GM12878 (cell line): ENCODE results near the gene C9orf50. TPM values are rescaled to one million over a fixed set of nuclear protein-coding genes. Genes with fewer than 3 reads are reported as not detected.

Source experiments
- ATAC-seq: fragments of 200-7000 bp; cut with Tn5 transposase; 3 replicates; pipeline ENCODE4 v1.9.1; 2020; ENCODE audit warnings: mild to moderate bottlenecking, moderate library complexity
- BruUV-seq: library from RNA; stranded (reverse); fragments of 400-500 nt; replicated peaks from 2 replicates; lab custom pipeline; 2021; lab: Mats Ljungman, UMichigan
- CTCF ChIA-PET: fragments of 300-600 bp; sonication (Branson Sonifier 250); formaldehyde crosslinking; extraction: SDS; loops from one replicate; lab custom pipeline; 2021; ENCODE audit warnings: inconsistent platforms; lab: Yijun Ruan, JAX
- POLR2A ChIA-PET: fragments of 350-600 bp; formaldehyde crosslinking; extraction: SDS; loops from one replicate; lab custom pipeline; 2021; ENCODE audit warnings: inconsistent platforms; lab: Charles Lee
- RAD21 ChIA-PET: fragments of 300-600 bp; sonication (Branson Sonifier 250); formaldehyde crosslinking; loops from one replicate; lab custom pipeline; 2023; ENCODE audit warnings: antibody characterized with exemption; ENCODE audit not compliant: unreplicated experiment; lab: Charles Lee
- SMC1A ChIA-PET: fragments of 300-600 bp; sonication (Branson Sonifier 250); formaldehyde crosslinking; loops from one replicate; lab custom pipeline; 2023; ENCODE audit not compliant: unreplicated experiment, uncharacterized antibody; lab: Charles Lee
- DNase-seq: peaks from one replicate; pipeline ENCODE4 v3.0.0-alpha.2; 2011; ENCODE audit warnings: low read depth, low spot score
- FAIRE-seq: peaks from 3 replicates; lab custom pipeline; 2011; peaks lifted over from hg19 to GRCh38; lab: Jason Lieb, UNC
- H2AFZ ChIP-seq: 2 replicates; pipeline ENCODE4 v1.6.0; 2011; ENCODE audit warnings: low read depth, low read length, control low read depth; ENCODE audit not compliant: control insufficient read depth
- H3K27ac ChIP-seq: 2 replicates; pipeline ENCODE4 v1.5.1; 2011; ENCODE audit warnings: control low read depth; ENCODE audit not compliant: control insufficient read depth, insufficient read depth
- H3K27me3 ChIP-seq, 2 experiments: replicated peaks in 1 of 2; 2 replicates each; pipeline versions ENCODE4 v1.6.0 to v1.6.1; 2011; ENCODE audit warnings: low read length in 1 of 2; ENCODE audit not compliant: control insufficient read depth in 2 of 2, insufficient read depth in 2 of 2
- H3K36me3 ChIP-seq, 2 experiments: 2 replicates each; pipeline ENCODE4 v1.5.1; 2011; ENCODE audit warnings: low read length in 1 of 2; ENCODE audit not compliant: control insufficient read depth in 2 of 2, insufficient read depth in 2 of 2
- H3K4me1 ChIP-seq: 2 replicates; pipeline ENCODE4 v1.6.1; 2011; ENCODE audit warnings: mild to moderate bottlenecking, low read length, moderate library complexity, mixed read lengths; ENCODE audit not compliant: control insufficient read depth, insufficient read depth
- H3K4me2 ChIP-seq: 2 replicates; pipeline ENCODE4 v1.6.0; 2011; ENCODE audit warnings: control low read depth; ENCODE audit not compliant: control insufficient read depth, insufficient read depth
- H3K4me3 ChIP-seq: fragments of 200-600 bp; sonication (generic); 2 replicates; pipeline ENCODE4 v1.5.1; 2016
- H3K79me2 ChIP-seq: 2 replicates; pipeline ENCODE4 v1.6.0; 2011; ENCODE audit warnings: low read length; ENCODE audit not compliant: control insufficient read depth, insufficient read depth
- H3K9ac ChIP-seq: 2 replicates; pipeline ENCODE4 v1.8.0; 2011; ENCODE audit warnings: low read length, control low read depth, mixed read lengths; ENCODE audit not compliant: control insufficient read depth, insufficient read depth
- H3K9me3 ChIP-seq: replicated peaks from 3 replicates; pipeline ENCODE4 v1.5.1; 2011; ENCODE audit warnings: mild to moderate bottlenecking, low read length; ENCODE audit not compliant: control insufficient read depth, insufficient read depth
- H4K20me1 ChIP-seq: 2 replicates; pipeline ENCODE4 v1.6.0; 2011; ENCODE audit not compliant: control insufficient read depth, insufficient read depth
- BACH1 ChIP-seq: fragments of 450-650 bp; IDR thresholded peaks from 2 replicates; pipeline ENCODE4 v1.6.1; 2017; ENCODE audit warnings: mild to moderate bottlenecking, borderline replicate concordance
- DPF2 ChIP-seq: fragments of 450-650 bp; IDR thresholded peaks from 2 replicates; pipeline ENCODE4 v1.6.1; 2017; ENCODE audit warnings: mild to moderate bottlenecking
- ESRRA ChIP-seq: IDR thresholded peaks from 2 replicates; pipeline ENCODE4 v1.6.1; 2012; ENCODE audit warnings: mild to moderate bottlenecking, low read length, improper control_type of control experiment
- FOXK2 ChIP-seq: fragments of 450-650 bp; IDR thresholded peaks from 2 replicates; pipeline ENCODE4 v1.6.1; 2017; ENCODE audit warnings: mild to moderate bottlenecking, moderate library complexity
- HDAC2 ChIP-seq: fragments of 200-600 bp; sonication (generic); IDR thresholded peaks from 2 replicates; pipeline ENCODE4 v1.6.1; 2017
- HDGF ChIP-seq: fragments of 450-650 bp; IDR thresholded peaks from 2 replicates; pipeline ENCODE4 v1.6.1; 2016; ENCODE audit warnings: antibody characterized with exemption
- MTA3 ChIP-seq: IDR thresholded peaks from 2 replicates; pipeline ENCODE4 v1.6.1; 2012; ENCODE audit warnings: low read length, inconsistent platforms, borderline replicate concordance
- NFXL1 ChIP-seq: fragments of 450-650 bp; IDR thresholded peaks from 2 replicates; pipeline ENCODE4 v1.6.1; 2017; ENCODE audit warnings: antibody characterized with exemption, mild to moderate bottlenecking, borderline replicate concordance
- NR2F1 ChIP-seq: fragments of 450-650 bp; conservative IDR thresholded peaks from 2 replicates; pipeline ENCODE4 v1.6.1; 2017; ENCODE audit warnings: mild to moderate bottlenecking
- PAX8 ChIP-seq: fragments of 450-650 bp; IDR thresholded peaks from 2 replicates; pipeline ENCODE4 v1.6.1; 2017; ENCODE audit warnings: mild to moderate bottlenecking, moderate library complexity
- RAD21 ChIP-seq: IDR thresholded peaks from 2 replicates; pipeline ENCODE4 v1.6.1; 2011; ENCODE audit warnings: mild to moderate bottlenecking, low read depth, low read length, moderate library complexity; ENCODE audit not compliant: insufficient read depth
- RAD51 ChIP-seq: fragments of 450-650 bp; IDR thresholded peaks from 2 replicates; pipeline ENCODE4 v1.6.1; 2016; ENCODE audit warnings: moderate library complexity, mild to moderate bottlenecking, inconsistent platforms
- RFX5 ChIP-seq: IDR thresholded peaks from 2 replicates; pipeline ENCODE4 v1.6.1; 2011; ENCODE audit warnings: low read depth, low read length, improper control_type of control experiment
- SMARCA5 ChIP-seq: fragments of 450-650 bp; IDR thresholded peaks from 2 replicates; pipeline ENCODE4 v1.6.1; 2017; ENCODE audit warnings: mild to moderate bottlenecking
- SP1 ChIP-seq: IDR thresholded peaks from one replicate; pipeline ENCODE4 v1.6.1; 2011; ENCODE audit warnings: low read depth, low read length
- SPI1 ChIP-seq: IDR thresholded peaks from 2 replicates; pipeline ENCODE4 v1.6.1; 2011; ENCODE audit warnings: low read depth, mild to moderate bottlenecking, low read length, moderate library complexity, borderline replicate concordance; ENCODE audit not compliant: insufficient read depth
- ZNF217 ChIP-seq: fragments of 450-650 bp; IDR thresholded peaks from 2 replicates; pipeline ENCODE4 v1.6.1; 2017; ENCODE audit warnings: antibody characterized with exemption, mild to moderate bottlenecking
- ZNF384 ChIP-seq: IDR thresholded peaks from 2 replicates; pipeline ENCODE4 v1.6.1; 2012; ENCODE audit warnings: low read depth, mild to moderate bottlenecking, low read length, improper control_type of control experiment, borderline replicate concordance
- WGBS: methylation state at CpG from one replicate; pipeline ENCODE4 v1.1.6; 2016; ENCODE audit warnings: low lambda C conversion rate; ENCODE audit not compliant: insufficient replicate concordance, insufficient coverage; ENCODE audit errors: missing lambda C conversion rate; 5-methylcytosine and 5-hydroxymethylcytosine counted together
- in situ Hi-C: fragments of 300-500 bp; cut with MboI; formaldehyde crosslinking; loops from 9 replicates; pipeline ENCODE4 v1.14.3; 2018; ENCODE audit warnings: mixed read lengths
- intact Hi-C: fragments of 100-400 bp; cut with micrococcal nuclease; formaldehyde crosslinking; loops from one replicate; pipeline ENCODE4 v1.14.2; 2022; ENCODE audit not compliant: unreplicated experiment
- polyA plus RNA-seq, 11 experiments: library from polyadenylated mRNA; depleted of rRNA in 4 of 11; unstranded in 6 of 11; stranded (reverse) in 5 of 11; fragments of >200 nt; fragmentation: Nextera tagmentation in 4 of 11; fragmentation: Illumina TruSeq in 1 of 11; extraction: Ambion mirVana in 4 of 11; extraction: Trizol in 1 of 11; gene quantifications; 1 replicate in 1 of 11; 2 replicates in 10 of 11; pipeline versions ENCODE4 v1.2.1 to v1.2.3, GENCODE V29; 2011 to 2016; ENCODE audit warnings: inconsistent platforms in 2 of 11, missing spikeins in 2 of 11, low read depth in 1 of 11
- total RNA-seq, 4 experiments: library from RNA; depleted of rRNA in 3 of 4; stranded (reverse); fragments of >200 nt in 3 of 4; fragmentation: Illumina TruSeq in 1 of 4; extraction: Trizol in 1 of 4; gene quantifications; 2 replicates each; pipeline versions ENCODE4 v1.2.1 to v1.2.3, GENCODE V29; 2013 to 2021
- TF ChIP-seq, protein P1 (sequence below): IDR thresholded peaks from 2 replicates; pipeline ENCODE4 v1.6.1; 2011; ENCODE audit warnings: low read depth, low read length, improper control_type of control experiment, borderline replicate concordance

The C9orf50 gene
- total and polyA plus RNA-seq, 10 of the 15 experiments (the other 5 are each of a cell fraction or from before 2014, with no cell fraction given) = not detected

DNA sequence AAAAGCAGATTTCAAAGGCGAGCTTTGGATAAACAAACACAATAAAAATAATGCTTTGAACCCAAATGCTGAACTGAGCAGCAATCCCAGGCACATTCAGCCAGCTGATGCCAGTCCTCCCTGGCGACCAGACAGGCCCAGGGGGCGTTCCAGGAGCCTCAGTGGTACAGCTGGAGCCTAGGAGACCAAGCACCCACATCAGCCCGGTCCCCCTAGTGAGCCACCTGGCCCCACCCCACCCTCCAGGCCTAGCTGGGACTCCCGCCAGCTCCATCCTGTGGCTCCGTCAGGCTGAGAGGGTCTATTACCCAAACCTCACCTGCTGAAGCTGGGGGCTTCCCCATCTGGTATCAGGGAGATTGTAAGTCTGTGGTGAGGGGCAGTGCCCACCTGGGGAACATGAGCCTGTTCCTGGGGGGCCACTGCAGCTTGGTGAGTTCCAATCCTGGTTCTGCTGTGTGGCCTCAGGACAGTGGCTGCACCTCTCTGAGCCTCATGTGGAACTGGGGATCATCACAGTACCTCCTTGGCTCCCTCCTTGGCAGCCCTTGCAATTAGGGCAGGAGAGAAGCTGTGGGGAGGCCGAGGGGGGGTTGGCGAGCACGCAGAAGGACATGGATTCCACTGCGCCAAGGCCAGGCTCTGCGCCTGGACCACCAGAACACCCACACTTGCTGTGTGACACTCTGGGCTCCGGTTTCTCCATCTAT, 16.7 kb downstream of the C9orf50 start:
- ChIA-PET POLR2A (interaction anchor here (0.6 to 1.5 kb wide), 5 partner anchors 12 to 478 kb away, joined by 3 to 5 read pairs (median 3); no protein-coding TSS in a partner anchor), RAD21 (interaction anchor here (0.8 to 4.4 kb wide), 8 partner anchors 24 to 473 kb away, joined by 3 to 22 read pairs (median 4); no protein-coding TSS in a partner anchor), SMC1A (interaction anchor here (0.8 to 2.5 kb wide), 7 partner anchors 19 to 464 kb away, joined by 3 to 9 read pairs (median 5); no protein-coding TSS in a partner anchor), CTCF (interaction anchor here (1.0 to 4.9 kb wide), 8 partner anchors 8 to 472 kb away, joined by 4 to 34 read pairs (median 6); partner anchors contain the start of gene IER5L)
- no TSS peak for BruUV-seq
- FAIRE-seq = no peak
- Histone ChIP-seq H3K79me2 (no peaks in the 10 kb centered on the region), H2AFZ (no peak overlapping the region), H3K4me2 (no peak overlapping the region), H3K27me3 (no peaks in the 10 kb centered on the region), H3K27ac (no peak overlapping the region), H4K20me1 (no peaks in the 10 kb centered on the region), H3K36me3 (no peaks in the 10 kb centered on the region), H3K9ac (no peak overlapping the region), H3K4me3 (no peak overlapping the region), H3K4me1 (peaks cover 11% of the 10 kb centered on the region), H3K9me3 (no peaks in the 10 kb centered on the region)
- no peak for ATAC-seq
- intact Hi-C loops = loop anchor here (10.0 kb wide), 1 partner anchor 119 kb away; no protein-coding TSS in a partner anchor
- no peak for DNase-seq
- TF ChIP-seq RAD51 = no peak
- TF ChIP-seq NR2F1 = no peak
- TF ChIP-seq NFXL1 = 0 out of 2 replicates have a peak, but pooled peaks have one; percentile 20
- TF ChIP-seq ESRRA = no peak
- TF ChIP-seq RFX5 = no peak
- peak; percentile 86 for TF ChIP-seq SMARCA5
- TF ChIP-seq MTA3 = no peak
- no peak for TF ChIP-seq FOXK2
- TF ChIP-seq SPI1 = no peak
- no peak for TF ChIP-seq HDGF
- no peak for TF ChIP-seq HDAC2
- TF ChIP-seq ZNF384 = no peak
- no peak for TF ChIP-seq RAD21
- TF ChIP-seq DPF2 = no peak
- TF ChIP-seq ZNF217 = 0 out of 2 replicates have a peak, but pooled peaks have one; percentile 42
- TF ChIP-seq, protein P1, sequence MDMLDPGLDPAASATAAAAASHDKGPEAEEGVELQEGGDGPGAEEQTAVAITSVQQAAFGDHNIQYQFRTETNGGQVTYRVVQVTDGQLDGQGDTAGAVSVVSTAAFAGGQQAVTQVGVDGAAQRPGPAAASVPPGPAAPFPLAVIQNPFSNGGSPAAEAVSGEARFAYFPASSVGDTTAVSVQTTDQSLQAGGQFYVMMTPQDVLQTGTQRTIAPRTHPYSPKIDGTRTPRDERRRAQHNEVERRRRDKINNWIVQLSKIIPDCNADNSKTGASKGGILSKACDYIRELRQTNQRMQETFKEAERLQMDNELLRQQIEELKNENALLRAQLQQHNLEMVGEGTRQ = no peak
- TF ChIP-seq BACH1 = no peak
- TF ChIP-seq PAX8 = no peak
- TF ChIP-seq SP1 = no peak
- in situ Hi-C loops = no loop called here
- 69% methylated on average over 12 of the region's 12 CpGs for WGBS
